ENCODE measurements around the gene CENPW.

CENPW gene

DNA sequence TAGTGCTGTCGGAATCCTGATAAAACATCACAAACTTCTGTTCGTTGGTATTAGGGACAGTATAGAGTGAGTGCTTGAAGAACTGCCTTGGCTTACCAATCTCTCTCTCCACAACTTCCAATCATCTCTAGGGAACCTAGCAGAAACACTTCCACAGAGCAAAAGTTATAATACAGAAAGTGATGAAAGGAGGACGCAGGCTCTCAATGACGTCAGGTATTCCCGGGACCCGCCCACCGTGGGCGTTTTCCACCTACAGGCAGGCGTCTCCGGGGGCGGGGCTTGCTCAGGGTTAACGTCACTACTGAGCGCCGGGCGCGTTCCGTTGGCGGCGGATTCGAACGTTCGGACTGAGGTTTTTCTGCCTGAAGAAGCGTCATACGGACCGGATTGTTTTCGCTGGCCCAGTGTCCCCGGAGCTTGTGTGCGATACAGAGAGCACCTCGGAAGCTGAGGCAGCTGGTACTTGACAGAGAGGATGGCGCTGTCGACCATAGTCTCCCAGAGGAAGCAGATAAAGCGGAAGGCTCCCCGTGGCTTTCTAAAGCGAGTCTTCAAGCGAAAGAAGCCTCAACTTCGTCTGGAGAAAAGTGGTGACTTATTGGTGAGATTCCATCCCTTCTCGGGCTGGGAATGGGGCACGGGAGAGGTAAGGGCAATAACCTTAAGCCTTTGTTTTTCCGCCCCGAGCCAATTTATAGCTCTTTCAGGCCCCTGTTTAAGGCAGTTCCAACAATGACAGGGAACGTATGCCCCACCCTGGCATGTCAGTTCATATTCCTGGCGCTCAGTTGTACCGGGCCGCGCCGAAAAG, at the start of gene CENPW:
CENPW (plus strand) TSS at position 320 of the 814 bp plus-strand sequence; CDS start at position 479, 159 bp downstream.
- DNase-seq: peak; percentile 76 to 83

GRCh38 chr6:126293891-126294524, 45.9 kb upstream of the CENPW start:
- peak in 1 of 2 experiments; percentile 4 for DNase-seq

- no peak for DNase-seq
Measured at GRCh38 chr6:126300126-126300525, 39.8 kb upstream of the CENPW start.

DNA sequence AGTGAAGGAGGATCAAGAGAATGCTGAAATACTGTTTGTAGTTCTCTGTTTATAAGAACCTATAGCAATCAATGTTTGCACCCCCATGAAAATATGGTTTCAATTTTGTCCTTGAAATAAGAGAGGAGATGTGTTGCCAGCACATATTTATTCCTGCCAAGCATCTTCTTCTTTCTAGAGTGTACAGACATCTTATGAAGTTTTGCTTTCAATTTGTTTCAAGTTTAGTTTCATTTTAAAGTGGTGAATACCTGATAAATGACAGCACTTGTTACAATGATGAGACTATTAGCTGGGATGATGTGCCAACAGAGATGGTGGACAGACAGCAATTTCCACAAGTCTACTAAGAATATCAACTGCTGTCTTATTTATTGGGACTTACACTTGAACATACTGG, 39.2 kb upstream of the CENPW start:
- DNase-seq: no peak

- DNase-seq: no peak
Measured at GRCh38 chr6:126302191-126302590, 37.7 kb upstream of the CENPW start.

GRCh38 chr6:126307849-126308248, 32.1 kb upstream of the CENPW start:
- DNase-seq: no peak

- DNase-seq: no peak
Measured at GRCh38 chr6:126308362-126308761, 31.6 kb upstream of the CENPW start.

DNA sequence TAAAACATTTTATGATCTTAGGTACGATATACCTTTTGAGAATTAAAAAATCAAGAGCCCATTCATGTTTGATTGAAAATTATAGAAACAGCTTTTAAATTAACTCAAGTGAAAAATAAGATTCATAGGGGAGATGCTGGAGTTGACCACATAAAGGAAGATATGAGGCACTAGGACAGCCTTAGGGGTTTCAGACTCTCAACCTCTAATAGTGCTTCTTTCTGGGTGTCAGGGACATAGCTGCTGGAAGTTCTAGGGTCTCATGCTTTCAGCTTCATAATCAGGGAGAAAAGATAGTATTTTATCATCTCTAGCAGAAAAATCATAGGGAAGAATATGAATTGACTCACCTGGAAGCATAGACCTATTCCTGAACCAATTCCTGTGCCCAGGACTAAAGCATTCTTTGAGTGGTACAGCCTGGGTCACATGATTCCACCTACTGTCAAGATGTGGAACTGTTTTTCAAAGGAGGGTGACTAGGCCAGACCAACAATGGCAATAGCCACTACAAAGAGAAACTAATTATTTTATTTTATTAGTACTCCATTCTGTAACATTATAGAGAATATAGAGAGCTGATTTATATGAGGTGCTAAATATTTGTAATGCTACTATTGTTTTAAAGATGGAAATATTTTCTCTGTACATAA, 27.8 kb upstream of the CENPW start:
- no peak for DNase-seq

DNA sequence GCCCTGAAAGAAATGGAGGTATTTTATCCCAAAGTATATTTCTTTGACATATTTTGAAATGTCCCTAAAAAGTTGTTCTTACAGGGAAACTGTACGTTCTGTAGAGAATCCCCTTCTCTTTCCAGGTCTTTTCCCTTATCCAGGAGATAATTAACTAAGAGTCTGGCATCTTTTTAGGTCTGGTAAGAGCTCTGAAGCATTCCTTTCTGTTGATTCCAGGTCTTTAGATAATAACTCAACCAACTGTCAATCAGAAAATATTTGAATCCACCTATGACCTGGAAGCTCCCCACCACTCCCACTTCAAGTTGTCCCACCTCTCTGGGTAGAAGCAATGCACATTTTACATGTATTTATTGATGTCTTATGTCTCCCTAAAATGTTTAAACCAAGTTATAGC, 26.0 kb upstream of the CENPW start:
- no peak for DNase-seq

- DNase-seq: no peak
Measured at GRCh38 chr6:126318797-126319196, 21.1 kb upstream of the CENPW start.

- no peak for DNase-seq
Measured at GRCh38 chr6:126333729-126334128, 6.2 kb upstream of the CENPW start.

- DNase-seq: no peak
Measured at GRCh38 chr6:126335210-126335609, 4.7 kb upstream of the CENPW start.

- DNase-seq: no peak
Measured at GRCh38 chr6:126337323-126337722, 2.6 kb upstream of the CENPW start.

DNA sequence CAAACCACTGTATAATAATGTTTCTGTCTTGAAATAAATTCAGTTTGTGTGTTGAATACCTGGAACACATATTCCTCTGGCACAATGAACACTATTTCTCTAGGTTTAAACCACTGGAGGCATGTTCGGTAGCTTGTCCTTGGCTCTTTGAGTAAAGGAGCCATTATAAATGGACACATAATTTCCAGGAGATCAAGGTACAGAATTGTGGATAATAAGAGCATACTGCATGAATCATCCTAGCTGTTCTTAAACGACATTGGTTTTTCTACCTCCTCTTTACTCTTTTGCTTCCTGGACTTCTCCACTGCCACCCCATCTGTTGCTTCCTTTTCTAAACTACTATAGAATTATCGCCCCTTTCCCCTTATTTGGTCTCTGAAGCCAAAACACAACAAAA, 1.2 kb downstream of the CENPW start:
- no peak for DNase-seq

DNA sequence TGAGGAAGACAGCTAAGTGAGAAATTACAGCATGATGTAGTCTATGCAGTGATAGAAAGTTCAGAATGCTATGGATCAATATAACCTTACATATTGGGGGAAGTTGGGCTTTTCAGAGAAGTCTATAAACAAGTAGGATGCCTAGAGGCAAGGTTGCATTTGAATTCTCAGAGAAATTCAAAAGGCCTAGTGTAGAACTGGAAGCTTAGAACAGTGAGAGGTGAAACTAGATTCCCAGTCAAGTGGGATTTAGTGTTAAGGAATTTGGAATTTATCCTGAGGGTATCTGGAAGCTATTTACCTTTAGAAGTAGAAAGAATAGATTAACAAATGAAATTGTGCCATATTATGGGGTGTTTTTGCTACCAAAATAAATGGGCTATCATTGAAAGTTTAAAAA, 4.3 kb downstream of the CENPW start:
- DNase-seq: no peak

GRCh38 chr6:126351960-126352359, 12.0 kb downstream of the CENPW start:
- DNase-seq: no peak

DNA sequence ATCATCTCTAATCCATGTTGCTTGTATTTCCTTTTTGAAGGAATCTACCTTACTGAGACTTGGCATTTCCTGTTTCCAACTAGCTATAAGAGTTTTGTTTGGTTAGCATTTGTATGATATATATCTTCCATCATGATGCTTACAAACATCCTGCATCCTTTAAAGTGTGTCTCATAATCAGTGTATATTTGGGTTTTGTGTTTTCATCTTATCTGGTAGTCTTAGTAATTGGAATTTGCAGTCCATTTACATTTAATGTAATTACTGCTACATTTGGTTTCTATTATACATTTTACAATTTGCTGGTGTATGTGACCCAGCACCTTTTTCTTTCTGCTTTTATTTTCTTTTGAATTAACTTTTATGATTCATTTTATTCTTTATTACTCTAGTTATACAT, 12.6 kb downstream of the CENPW start:
- DNase-seq: no peak

DNA sequence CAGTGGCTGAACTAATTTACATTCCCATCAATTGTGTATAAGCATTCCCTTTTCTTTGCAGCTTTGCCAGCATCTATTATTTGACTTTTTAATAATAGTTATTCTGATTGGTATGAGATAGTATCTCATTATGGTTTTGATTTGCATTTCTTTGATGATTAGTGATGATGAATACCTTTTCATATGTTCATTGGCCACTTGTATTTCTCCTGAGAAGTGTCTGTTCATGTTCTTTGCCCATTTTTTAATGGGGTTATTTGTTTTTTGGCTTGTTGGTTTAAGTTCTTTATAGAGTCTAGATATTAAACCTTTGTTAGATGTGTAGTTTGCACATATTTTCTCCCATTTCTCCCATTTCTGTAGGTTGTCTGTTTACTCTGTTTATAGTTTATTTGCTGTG, 16.6 kb downstream of the CENPW start:
- DNase-seq: no peak

DNA sequence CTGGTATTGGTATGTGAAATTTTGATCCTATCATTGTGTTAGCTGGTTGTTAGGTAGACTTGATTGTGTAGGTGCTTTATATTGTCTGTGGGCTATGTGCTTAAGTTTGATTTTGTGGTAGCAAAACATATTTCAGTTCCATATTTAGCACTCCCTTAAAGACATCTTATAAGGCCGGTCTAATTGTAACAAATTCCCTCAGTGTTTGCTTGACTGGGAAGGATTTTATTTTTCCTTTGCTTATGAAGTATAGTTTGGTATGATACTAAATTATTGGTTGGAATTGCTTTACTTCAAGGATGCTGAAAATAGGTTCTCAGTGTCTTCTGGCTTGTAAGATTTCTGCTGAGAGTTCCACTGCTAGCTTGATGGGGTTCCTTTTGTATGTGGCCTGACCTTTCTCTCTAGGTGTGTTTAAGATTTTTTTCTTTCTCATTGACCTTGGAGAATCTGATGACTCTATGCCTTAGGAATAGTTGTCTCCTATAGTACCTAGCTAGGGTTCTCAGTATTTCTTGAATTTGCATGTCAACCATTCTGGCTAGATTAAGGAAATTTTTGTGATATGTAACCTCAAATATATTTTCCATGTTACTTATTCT, 20.1 kb downstream of the CENPW start:
- no peak for DNase-seq

GRCh38 chr6:126361832-126362440, 22.0 kb downstream of the CENPW start:
- DNase-seq: no peak

- DNase-seq: no peak
Measured at GRCh38 chr6:126367849-126368248, 27.9 kb downstream of the CENPW start.

GRCh38 chr6:126372626-126373025, 32.7 kb downstream of the CENPW start:
- no peak for DNase-seq

DNA sequence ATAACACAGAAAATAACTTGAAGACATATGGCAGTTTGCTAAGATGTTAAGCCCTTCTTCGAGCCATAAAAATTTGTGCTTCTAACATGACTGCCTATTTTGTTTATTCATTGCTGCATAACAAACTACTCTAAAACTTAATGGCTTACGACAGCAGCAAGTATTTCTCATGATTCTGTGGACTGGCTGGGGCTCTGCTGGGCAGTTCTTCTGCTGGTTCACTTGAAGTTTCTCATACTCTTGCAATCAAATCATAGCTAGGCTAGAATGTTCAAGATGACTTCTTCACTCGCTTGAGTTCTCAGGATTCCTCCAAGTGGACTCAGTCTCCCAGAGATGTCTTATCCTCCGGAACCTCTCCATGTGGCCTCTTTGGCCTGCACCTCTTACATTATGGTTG, 33.4 kb downstream of the CENPW start:
- no peak for DNase-seq

Data from NCI-H2081 (cell line).